HG02884 (cell line): ENCODE data around the gene PFN3.

ENCODE experiments used
- ATAC-seq: cut with Tn5 transposase; IDR thresholded peaks from one replicate; pipeline ENCODE4 v1.9.1; 2021; ENCODE audit warnings: mild to moderate bottlenecking, moderate library complexity; ENCODE audit not compliant: unreplicated experiment

The PFN3 gene

DNA sequence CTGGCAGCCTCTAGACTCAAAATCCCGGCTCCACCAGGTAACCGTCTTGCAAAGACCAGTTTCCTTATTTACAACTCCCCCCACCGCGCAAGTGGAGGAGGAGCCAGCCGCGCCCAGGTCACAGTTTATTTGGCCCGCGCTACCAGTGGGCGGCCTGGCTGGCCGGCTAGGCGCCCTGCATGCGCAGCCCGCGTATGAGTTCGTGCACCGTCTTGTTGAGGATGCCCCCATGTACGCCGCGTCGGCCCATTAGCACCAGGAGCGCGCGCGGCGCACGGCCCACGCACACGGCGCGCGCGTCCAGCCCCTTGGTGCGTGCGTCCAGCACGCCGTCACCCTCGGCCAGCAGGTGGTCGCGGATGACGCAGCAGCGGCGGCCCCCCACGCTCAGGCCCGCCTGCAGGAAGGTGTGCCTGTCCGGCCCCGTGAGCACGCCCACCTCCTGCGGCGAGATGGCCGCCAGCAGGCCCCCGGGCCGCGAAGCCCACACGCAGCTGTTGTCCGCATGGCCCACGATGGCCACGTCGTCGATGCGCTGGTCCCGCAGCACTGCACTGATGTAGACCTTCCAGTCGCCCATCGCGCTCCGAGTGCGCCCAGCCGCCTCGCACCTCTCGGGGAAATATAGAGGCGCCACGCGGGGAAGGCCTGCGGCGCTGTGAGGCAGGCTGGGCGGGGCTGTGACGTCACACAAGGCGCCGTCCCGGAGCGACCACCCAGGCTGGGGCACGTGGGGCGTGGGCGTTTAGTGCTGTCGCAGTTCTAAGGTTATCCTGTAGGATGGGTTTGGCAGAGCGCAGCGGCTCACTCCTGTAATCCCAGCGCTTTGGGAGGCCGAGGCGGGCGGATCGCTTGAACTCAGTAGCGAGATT lies at the start of gene PFN3:
TSS of gene PFN3 (minus strand) at position 665 of the 872 bp plus-strand sequence. CDS start at position 580, 85 bp downstream.
- ATAC-seq: no peak

GRCh38 chr5:177449140-177450061 lies 48.9 kb upstream of the PFN3 start:
- no peak for ATAC-seq

- ATAC-seq: no peak
These were observed 47.9 kb upstream of the PFN3 start for GRCh38 chr5:177448244-177448950.

DNA sequence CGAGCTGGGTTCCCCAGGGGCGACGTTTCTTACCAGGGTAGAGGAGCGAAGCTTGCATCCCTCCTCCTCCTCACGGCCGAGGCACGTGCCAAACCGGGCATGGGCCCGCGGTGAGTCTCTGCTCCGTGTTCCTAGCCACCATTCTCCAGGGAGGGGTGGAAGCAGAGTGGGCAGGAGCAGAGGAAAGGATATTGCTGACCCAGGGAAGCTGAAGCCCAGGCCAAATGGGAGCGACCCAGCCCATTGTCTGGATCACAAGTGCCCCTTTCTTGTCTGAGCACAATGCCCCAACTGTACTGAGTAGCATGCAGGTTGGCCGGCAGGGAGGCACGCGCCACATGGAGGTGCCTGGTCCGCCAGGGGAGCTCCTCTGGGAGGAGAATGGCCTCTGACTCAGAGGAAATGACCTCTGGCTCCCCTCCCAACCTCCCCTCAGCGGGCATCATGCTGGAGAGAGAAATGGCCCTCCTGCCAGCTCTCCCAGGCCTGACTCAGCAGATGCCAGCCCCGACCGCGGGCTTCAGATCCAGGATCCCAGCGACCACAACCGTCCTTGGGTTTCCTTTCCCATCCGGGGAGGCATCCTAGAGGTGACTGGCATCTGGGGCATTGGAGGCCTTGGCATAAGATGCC lies 47.3 kb upstream of the PFN3 start:
- ATAC-seq: no peak

GRCh38 chr5:177447066-177447610 lies 46.7 kb upstream of the PFN3 start:
- peak; percentile 36 for ATAC-seq

DNA sequence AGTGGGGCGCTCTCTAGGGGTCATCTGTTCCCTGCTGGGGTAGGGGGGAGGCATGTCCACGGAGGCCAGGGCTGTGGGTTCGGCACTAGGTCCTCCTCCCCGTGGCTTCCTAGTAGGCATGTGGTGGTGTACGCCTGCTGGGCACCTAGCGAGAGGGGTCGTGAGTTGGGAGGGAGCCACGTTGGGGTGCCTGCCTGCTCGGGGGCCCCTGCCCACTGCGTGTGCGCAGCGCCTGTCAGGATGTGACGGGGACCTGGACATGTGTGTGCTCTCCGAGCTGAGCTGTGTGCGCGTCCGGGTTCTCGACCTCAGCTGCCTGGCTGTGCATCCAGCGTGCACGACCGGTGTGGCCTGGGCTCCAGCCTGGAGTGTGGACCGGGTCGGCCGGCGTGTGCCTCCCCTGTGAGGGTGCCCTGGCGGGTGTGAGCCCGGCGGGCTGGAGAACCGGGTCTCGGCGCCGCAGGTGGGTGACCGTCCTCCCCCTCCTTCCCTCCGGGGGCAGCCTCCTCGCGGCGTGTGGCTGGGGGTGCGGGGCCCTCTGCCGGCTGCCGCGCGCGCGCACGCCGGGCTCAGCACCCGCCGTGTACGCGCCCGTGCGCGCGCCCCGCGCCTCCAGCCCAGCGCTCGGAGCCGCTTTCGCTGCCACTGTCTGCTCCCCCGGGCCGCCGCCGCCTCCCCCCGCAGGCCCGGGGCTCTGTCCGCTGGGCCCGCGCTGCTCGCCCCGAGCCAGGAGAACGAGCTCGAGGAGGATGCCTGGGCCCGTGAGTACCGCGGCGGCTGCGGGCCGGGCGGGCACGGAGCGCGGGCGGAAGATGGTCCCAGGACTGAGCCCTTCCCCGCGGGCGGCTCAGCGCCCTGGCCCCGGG lies 46.0 kb upstream of the PFN3 start, which contains the start of gene PRR7:
TSS of gene PRR7 (plus strand) at position 615 of the 866 bp plus-strand sequence. CDS start 8,254 bp downstream, outside the sequence.
- ATAC-seq: peak; percentile 43

- no peak for ATAC-seq
These were observed 45.4 kb upstream of the PFN3 start for GRCh38 chr5:177445917-177446199.

GRCh38 chr5:177445052-177445916 lies 44.8 kb upstream of the PFN3 start:
- no peak for ATAC-seq

GRCh38 chr5:177444106-177445051 lies 43.9 kb upstream of the PFN3 start:
- ATAC-seq: no peak

GRCh38 chr5:177443144-177443983 lies 42.9 kb upstream of the PFN3 start:
- no peak for ATAC-seq

DNA sequence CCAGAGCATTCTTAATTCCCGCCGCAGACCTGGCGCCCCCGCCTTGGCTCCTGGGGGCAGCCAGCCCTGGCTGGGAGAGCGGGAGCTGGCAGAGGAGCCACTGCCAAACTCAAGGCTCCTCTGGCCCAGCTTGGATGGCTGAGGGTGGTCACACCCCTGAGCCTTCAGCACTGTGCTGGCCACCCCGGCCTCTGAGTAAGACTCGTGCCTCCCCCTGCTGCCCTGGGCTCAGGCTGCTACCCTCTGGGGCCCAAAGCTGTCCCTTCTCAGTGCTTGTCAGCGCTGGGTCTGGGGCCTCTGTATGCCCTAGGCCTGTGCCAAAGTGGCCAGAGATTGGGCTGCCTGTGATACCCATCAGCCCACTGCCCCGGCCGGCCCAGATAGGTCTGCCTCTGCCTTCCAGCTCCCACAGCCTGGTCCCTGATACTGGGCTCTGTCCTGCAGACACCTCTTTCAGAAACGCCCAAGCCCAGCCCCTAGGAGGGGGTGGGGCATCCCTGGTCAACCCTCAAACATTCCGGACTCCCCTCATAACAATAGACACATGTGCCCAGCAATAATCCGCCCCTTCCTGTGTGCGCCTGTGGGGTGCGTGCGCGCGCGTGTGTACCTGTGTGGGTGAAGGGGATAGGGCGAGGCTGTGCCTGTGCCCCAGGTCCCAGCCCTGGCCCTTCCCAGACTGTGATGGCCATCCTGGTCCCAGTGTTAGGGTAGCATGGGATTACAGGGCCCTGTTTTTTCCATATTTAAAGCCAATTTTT lies 41.8 kb upstream of the PFN3 start:
- no peak for ATAC-seq

DNA sequence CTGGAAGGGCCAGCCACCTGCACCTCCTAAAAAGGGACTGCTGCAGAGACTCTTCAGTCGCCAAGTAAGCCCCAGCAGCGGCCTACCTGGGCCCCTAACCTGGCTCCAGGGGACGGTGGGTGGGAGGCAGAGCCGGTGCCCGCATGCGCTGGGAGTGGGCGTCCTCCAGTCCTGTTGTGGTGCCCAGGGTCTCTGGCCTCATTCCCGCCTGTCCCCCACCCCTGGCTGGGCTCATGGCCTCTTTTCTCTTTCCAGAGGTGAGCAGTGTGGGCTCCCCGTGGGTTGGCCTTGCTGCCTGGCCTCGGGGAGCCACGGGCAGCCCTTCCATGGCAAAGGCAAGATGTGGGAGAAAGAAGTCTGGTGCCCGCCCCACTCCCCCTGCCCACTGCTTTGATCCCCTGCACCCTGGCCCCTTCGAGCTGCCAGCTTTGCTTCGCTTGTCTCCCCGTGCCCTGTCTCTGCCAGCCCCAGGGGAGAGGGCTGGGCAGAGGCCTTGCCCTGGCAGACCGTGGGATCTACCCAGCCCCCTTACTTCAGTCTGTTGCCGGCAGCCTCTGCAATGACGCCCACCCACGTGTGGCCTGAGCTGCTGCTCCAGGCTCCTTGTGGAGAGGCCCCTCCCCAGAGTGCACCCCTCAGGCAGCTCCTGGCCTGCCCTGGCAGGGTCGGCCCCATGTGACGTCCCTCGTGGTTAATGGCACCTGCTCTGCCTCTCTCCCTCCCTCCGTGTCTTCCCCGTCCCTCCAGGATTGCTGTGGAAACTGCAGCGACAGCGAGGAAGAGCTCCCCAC lies 40.7 kb upstream of the PFN3 start:
- ATAC-seq: no peak

GRCh38 chr5:177440211-177440989 lies 39.9 kb upstream of the PFN3 start:
- ATAC-seq: no peak

DNA sequence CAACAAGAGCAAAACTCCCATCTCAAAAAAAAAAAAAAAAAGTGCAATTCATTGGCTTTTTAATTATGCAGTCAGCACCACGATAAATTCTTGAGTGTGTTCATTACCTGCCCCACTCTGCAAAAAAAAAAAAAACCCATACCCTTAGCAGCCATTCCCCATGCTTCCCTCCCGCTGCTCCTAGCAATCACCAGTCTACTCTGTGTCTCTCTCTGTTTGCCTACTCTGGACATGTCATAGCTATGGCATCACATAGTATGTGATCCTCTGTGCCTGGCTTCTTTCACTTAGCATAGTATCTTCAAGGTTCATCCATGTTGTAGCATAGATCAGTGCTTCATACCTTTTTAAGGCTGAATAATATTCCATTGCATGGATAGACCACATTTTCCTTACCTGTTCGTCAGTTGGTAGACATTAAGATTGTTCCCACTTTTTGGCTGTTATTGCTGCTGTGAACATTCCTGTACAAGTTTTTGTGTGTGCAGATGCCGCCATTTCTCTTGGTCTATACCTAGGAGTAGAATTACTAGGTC lies 39.1 kb upstream of the PFN3 start:
- ATAC-seq: no peak
